Measurements from ENCODE around the gene RAB3IL1.

The RAB3IL1 gene

DNA sequence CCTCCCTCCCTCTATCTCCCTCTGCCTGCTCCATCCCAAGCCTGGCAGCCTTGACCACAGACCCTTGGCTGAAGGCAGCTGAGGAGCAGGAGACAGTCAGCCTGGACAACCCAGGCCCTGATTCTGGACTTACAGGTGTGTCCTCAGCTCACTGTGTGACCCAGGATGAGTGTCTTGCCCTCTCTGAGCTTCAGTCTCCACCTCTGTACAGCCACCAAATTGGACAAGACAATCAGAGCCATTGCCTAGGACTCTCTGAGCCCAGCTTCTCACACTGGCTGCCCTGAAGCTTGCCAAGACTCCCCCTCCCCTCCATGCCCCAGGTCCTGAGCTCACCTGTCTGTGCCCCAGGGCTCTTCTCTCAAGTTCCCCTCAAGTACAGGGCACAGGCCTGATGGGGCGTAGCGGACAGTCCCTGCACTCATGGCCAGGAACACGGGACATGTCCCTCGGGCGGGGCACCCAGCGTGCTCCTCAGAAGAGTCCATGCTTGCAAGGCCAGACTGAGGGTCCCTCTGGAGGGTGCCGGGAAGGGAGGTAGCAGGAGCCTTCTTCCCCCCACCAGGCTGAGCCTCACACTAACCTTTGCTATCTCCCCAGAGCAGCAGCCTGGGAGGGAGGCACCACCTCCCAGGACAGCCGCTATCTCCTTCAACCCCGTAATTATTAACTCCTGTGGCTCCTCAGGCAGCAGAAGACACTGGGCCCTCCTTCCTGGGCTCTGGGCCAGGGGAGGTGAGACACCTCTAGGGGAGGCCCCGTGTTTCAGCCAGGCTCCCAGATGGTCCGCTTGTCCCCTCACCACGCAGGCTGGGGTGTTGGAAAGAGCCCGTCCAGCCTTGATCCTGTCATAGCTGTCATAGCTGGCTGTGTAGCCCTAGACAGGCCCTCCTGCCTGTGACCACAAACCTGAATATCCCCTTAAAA, 2.6 kb upstream of the RAB3IL1 start:
- no peak for DNase-seq (ENCODE audit: low read depth, low spot score)

DNA sequence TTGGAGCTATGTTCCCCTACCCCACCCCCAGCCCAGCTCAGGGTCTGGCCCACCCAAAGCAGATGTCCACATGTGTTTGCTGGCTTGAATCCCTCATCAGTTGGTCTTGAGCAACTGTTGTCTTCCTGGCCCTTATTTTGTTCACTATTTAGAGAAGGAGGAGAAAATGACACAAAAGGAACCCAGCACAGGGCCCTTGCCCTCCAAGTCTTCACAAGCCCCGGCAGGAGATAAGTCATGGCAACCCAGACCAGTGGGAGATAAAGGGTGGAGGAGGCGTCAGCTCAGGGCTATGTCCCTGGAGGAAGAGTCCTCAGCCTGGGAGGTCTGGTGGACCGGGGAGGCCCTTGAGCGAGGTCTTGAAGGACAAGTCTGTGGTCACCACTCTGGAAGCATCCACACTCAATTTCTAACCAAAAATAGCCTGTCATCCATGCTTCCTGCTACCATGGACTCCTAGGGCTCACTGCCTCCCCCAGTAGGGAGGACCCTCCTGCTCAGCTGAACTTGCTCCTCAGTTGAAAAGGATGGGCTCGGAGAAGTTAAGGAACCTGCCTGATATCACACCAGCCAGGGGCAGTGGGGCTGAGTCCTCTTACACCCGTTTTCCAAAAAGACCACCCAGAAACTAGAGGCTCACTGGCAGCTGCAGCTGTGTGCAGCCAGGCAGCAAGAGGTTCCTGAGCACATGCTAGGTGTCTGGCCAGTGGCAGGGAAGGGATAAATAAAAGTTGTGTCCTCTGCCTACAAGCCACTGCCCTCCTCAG, 1.8 kb upstream of the RAB3IL1 start:
- DNase-seq (ENCODE audit: low read depth, low spot score): no peak

DNA sequence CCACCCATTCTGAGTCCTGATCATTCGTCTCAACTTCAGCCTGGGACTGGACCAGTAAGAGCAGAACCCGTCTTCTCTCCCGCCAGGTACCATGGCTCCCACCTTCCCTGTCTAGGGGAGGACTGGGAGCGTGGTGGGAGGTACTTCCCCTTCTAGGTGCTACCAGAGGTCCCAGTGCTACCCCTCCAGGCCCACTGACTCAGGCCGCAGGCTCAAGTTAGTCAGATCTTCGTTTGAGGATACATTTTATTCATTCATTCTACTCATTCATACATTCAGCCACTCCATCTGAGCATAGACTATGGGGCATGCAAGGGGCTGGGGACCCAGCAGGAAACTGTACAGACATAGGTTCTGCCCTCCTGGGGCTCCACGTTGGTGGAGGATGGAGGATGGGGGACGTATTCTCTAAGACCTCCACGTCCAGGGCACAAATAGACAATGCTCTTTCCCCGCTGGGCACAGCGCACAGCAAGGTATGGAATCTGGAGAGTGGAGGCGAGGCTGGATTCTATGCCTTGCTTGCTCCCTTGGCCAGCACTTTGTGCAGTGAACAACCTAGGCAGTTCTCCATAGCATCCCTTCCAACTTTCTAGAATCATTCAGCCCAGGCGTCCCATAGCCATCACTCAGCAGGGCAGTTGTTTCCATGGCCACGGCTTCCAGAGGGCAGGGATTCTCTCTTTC, 1.0 kb upstream of the RAB3IL1 start:
- DNase-seq (ENCODE audit: low read depth, low spot score): no peak

DNA sequence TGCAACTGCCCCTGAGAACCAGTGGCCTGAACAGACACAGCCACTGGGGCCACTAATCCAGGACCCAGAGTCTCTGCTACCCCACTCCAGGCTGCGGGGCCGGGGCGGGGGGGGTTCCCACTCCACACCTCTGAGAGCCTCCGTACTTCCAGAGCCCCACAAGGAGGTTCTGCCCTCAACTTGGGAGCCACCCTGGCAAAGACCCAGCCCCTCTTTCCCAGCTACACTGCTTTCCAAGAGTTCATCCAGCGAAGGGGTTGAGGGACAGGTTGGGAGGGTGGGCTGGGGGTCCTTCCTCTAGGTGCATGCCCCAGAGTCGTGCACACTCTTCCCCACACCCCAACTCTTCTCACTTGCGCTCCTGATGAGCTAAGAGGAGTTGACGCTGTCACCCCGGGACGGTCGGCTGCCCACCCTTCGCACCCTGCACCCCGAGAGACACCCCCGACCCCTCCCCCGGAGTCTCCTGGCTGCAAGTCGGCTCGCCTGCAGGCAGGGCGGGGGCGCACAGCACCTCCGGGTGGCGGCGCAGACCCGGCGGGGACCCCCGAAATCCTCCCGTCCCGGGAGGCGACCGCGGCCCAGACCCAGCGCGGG, 531 bp downstream of the RAB3IL1 start:
- DNase-seq (ENCODE audit: low read depth, low spot score): no peak

DNA sequence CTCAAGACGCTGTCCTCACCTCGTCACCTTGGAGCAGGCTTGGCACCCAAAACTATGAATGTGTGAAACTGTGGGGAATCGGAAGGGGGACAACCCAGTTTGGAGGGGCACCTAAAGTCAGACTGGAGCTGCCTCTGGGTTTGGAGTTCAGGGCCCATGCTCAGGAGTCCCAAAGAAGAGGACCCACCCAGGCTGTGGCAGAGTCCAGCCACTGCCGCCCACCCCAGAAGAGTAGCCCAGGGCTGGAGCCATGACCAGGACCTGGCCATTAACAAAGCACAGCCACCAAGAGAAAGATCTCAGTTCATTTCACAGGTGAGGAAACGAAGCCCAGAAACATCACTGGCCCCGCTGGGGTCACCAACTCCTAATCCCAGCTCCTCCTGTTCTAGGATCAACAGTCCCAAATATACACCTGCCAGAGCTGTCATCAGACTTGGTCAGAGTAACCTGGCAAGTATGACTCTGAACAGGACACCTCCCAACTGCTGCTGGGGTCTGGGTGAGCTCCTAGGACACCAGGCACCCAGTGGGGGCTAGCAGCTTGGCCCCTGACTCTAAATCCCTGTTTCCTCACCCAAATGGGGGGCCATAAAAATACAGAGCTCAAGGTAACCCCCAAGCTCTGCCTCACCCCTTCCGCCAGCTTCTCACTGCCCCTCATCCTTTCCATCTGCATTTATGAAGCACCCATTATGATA, 2.7 kb downstream of the RAB3IL1 start:
- no peak for DNase-seq (ENCODE audit: low read depth, low spot score)

DNA sequence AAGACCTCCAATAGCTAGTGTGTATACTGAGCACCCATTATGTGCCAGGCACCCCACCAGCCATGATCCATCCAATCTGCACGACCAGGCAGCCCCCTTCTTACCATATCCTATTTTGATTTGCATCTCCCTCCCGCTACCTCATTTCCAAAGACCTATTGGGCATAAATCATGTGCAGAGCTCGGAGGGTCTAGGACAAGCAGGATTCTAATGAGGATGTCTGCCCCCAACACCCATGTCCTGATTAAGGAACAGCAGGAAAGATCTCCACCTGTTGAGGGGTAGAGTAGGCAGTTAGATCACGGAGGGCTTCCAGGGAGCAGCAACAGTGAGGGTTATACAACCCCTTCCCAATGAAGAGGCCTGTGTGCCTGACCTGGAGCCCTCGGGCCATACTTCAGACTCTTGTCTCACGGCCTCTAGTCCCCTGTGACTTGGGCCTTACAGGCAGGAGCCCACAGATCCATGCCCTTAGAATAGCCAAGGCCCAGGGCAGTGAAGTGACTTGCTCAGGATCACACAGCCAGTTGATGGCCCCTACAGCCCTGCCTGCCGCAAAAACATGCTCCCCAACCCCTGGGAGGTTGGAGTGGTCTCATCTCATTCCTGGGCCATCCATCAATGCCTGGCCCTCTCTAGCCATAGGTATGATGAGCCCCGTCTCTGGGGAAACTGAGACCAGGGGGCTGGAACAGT, 3.5 kb downstream of the RAB3IL1 start:
- no peak for DNase-seq (ENCODE audit: low read depth, low spot score)

DNA sequence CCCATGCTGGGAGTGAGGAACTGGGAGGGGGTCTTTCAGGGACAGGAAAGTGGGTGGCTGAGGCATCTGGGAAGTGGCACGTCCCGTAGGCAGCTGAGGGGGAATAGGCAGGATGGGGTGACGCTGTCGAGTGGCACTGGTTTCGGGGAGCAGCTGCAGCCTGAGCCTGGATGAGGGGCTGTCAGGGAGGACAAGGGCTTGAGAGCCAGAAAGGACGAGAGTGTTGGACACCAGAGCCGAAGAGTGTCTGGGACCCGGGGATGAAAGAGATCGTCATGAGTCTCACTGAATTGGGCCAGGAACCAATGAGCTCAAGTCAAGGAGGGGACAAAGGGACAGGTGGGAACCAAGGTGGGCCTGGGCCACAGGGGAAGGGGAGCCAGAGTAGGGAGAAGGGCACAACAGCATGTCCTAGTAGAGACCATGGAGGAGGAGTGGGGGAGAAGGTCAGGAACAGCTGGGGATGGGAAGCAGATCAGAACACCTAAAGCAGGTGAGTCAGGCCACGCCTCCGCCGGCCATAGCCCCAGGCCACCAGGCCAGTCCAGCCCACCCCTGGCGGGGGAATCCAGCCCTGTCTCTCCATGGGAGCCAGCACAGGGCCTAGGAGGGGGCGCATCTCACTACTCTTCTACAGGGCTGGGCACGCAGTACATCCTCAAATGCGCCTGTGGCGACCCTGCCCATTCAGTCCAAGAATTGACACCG, 4.2 kb downstream of the RAB3IL1 start:
- no peak for DNase-seq (ENCODE audit: low read depth, low spot score)

DNA sequence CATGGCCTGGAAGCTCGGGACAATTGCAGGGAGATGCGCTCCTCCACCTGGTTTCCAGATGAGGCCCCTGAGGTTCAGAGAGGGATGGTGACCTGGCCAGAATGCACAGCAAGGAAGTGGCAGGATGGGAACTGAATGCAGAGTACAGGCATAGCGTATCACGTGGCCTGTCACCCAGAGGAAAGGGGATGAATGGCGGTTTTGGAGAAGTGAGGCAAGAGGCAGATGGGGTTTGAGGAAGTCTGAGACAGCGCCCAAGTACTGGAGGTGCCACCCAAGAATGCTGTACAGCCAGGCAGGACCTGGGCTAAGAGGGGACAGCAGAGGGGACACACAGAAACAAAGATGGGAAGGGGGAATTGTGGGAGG, 4.9 kb downstream of the RAB3IL1 start:
- no peak for DNase-seq (ENCODE audit: low read depth, low spot score)

DNA sequence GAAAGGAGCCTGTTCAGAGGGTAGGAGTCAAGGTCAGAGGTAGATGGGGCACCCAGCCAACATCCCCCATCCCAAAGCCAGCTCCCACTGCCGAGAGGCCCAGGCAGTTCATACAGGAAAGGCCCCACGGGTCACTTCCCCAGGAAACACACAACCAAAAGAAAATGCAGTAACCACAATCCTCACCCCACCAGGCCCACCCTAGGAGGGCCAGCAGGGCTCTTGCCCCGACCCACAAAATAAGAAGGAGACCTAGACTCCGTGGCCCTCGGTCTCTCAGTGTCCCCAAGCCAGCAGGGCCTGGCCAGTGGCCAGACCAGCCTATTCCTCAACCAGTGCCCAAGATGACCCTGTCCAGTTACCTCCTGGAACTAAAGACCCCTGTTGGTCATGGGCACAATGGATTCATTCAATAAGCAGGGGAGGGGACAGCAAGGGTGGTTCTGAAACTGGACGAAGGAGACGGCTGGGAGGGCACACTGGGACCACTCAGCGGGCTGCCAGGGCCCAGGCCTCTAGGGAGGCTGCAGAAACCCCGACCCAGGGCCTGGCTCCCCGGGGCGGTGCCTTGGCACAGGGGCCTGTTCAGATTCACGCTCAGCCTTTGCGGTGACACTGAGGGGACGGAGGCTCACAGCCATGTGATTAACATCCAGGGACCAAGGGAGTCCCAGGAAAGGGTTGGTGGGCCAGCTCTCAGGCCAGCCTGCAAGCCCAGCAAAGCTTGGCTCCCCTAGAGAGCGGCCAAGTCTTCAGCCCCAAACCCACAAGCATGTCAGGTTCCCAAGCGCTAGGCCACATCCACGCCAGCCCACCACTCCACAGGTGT, 5.5 kb downstream of the RAB3IL1 start:
- DNase-seq (ENCODE audit: low read depth, low spot score): no peak

DNA sequence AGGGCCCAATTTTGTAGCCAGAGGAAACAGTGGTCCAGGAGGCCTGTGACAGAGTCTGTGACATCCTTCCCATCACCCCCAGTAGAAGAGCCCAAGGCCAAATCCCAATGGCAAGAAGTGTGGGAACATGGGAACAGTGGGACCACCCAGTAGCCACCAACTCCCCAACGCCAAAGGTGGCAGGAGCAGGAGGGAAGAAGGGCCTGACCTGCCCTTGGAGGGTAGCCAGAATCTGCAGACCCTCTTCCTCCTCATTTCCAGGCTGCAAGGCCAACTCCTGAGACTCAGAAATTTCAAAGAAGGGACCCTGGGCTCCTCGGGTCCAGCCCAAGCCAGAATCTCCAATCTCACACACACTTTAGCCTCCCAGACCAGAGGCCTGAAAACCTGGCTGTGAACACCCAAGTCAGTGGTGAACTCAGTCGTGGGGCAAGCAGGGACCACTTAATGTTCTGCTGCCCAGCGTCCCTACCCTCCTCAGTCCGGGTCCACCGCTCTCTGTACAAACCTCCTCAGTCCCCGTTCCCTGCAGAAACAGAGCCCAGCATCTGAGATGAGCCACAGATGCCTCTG, 6.2 kb downstream of the RAB3IL1 start:
- DNase-seq (ENCODE audit: low read depth, low spot score): no peak

DNA sequence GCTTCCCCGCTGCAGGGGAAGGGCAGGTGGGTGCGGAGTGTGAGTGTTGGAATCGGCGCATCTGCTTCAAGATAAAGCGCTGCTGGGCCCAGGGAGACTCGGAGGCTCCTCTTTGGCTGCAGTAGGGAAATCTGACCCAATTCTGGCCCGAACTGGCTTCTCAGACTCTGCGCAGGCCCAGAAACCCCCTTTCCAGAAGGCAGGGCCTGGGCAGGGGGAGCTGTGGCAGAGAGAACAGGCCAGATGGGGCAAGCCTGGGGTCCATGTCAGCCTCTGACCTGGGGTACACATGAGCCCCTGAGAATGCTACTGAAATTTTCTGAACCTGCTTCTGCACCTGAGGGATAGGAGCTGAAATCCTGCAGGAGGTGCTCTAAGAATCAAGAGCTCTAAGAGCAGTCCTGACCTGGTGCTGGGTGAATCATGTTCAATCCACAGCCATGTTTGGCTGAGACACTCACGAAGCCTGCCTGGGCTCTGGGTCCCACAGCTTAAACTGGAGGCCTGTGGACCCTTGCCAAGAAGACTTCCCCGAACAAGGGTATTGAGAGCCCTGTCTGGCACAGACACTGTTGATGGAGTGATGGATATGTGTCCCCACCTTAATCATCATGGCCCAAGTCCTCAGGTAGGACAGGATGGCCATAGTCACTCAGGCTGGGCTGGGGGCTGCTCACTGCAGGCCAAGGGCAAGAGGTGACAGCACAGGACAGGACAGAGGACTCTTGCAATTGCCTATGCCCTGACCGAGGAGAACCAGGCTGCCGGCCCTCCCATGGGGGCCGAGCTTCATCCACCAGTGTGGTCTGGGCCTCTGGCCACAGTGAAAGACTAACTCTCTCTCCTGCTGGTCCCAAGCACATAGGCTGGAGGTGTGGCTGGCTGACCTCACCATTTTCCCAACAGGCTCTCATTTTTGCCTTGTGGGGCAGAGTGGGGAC, 6.9 kb downstream of the RAB3IL1 start:
- no peak for DNase-seq (ENCODE audit: low read depth, low spot score)

DNA sequence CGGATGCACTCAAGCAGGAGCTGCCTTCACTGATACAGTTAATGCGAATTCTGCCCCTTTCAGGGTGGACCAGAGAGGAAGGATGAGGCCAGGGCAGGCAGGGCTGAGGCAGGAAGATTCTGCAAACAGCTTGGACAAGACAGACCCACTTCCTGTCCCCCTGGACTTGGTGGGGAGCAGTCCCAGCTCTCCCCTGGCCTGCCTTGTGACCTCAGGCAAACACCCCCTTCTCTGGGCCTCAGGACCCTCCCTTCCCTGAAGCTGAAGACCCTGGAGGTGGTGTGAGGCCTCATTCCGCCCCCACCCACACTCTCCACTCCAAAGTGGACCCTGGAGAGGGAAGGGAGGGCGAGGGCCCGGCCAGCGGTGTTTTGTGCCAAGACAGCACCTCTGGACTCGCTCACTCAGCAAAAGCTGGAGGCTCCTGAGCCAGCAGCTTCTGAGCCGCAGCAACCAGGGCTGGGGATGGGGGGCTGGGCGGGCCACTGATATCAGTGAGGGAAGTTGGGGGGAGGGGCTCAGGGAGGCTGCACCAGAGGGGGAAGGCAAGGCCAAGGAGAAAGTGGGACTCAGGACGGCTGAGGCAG, 8.5 kb downstream of the RAB3IL1 start:
- no peak for DNase-seq (ENCODE audit: low read depth, low spot score)

DNA sequence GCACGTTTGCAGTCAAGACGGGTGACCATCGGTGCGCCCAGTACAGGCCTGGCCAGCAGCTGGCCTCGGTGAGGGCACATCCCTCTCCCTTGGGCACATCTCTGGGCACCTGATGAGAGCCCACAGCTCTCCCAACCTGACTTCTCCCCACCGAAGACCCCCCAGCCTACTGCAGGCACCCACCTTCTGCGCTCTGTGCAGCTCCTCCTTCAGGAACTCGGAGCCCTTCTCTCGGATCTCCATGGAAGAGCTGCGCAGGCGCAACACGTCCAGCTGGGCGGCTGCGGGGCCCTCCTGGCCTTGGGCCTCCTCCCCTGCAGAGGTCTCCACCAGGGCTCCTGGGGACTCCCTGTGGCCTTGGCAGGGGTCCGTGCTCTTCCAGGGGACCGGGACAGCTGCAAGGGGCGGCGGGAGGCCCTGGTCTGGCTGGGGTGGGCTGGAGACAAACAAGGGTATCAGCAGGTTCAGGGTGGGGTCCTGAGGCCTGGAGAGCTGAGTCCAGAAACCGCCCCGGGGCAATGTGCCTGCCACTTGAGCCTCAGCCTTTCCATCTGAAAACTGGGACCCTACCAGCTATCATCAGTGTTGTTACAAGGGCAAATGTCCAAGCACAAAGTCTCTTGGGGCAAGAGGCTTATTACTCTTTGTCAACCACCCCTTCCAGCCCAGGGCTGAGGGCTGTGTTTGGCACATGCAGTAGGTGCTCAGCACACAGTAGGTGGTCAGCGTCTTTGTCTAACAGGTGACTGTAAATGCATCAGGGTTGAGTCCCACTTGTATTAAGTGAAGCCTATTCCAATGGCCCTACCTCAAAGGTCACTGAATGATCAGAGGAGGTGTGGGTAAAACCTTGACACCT, 9.3 kb downstream of the RAB3IL1 start:
- no peak for DNase-seq (ENCODE audit: low read depth, low spot score)

DNA sequence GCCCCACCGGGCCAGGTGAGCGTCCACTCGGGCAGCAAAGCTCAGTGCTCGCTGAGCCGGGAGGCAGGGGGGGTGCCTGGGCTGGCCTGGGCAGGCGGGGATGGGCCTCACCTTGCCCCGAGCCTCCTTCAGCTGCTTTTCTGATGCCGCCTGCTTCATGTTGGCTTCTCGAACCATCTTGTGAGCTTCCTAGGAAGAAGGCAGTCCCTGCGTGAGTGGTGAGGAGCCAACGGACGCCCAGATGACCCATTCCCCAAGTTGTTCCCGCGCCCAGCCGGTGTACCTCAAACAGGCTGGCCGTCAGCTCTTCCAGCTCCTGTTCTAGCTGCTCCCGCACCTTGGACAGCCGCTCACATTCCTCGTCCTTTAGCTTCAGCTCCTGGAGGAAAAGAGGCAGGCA, 10.1 kb downstream of the RAB3IL1 start:
- no peak for DNase-seq (ENCODE audit: low read depth, low spot score)

DNA sequence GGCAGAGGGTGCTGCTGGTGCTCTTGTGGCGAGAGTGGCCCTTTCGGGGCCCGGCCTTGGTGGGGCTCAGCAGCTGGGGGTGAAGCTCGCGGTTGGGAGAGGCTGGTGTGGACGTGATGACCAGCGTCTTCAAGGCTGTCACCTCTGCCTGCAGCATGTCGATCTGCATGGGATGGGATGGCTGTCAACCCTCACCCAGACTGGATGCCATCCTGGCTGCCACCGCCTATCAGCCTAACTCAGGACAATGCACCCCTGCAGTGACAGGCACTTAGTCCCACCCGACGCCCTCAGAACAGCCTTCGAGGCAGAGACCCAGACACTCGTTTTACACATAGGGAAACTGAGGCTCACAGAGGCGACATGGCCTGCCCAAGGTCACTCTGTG, 10.8 kb downstream of the RAB3IL1 start:
- DNase-seq (ENCODE audit: low read depth, low spot score): no peak

DNA sequence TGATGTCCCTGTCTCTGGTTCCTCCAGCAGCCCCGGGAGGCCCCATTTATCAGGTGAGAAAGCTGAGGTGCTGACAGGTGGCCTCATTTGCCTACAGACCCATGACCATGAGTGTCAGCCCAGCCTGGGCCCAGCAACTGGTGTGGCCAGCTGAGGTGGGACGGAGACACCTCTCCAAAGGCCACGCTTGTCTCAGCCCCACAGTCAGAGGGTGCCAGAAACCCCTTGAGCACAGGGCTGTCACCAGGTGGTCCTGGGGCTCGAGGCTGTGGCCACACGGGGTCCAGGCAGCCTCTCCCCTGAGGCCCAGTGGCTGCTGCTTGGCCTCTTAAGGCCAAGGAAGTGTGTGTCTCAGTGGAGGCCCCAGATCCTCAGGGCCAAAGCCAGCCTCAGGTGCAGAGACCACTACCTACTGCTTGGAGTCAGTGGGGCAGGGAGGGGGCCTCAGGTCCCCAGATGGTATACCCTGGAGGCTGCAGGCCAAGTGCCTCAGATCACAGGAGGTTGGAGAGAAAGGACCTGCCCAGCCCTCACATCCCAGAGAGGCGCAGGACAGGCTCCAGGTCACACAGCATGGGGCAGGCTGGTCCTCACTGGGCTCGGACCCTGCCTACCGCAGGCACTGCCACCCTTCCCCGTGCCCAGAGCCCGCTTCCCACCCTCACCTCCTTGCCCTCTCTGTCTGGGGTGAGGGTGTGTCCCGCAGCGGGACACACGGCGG, 11.4 kb downstream of the RAB3IL1 start:
- DNase-seq (ENCODE audit: low read depth, low spot score): no peak
